Measurements from ENCODE around the gene NAXD. TPM values are rescaled to one million over a fixed set of nuclear protein-coding genes. Genes with fewer than 3 reads are reported as not detected.
"Not testable (repeated sequence)": the region's sequence is repeated elsewhere in the genome, so short reads cannot be mapped to it uniquely, and the experiment has no call there.

Gene NAXD
- total RNA-seq, 6 donors from 2014 or later = 19.6 to 38.8 (median 29.4) TPM

- 96 to 97% methylated on average over 6 to 11 of the region's 11 CpGs for WGBS, 2 donors
- no peak for DNase-seq
- TF ChIP-seq EP300 (IDR thresholded peaks at IDR 0.05) (no peak), CTCF (IDR thresholded peaks at IDR 0.05) (no peak), POLR2A (IDR thresholded peaks at IDR 0.05) (no peak), POLR2AphosphoS5 (IDR thresholded peaks at IDR 0.05) (no peak)
- H3K27ac ChIP-seq = peak overlapping the region in 3 of 4 donors; percentile 68 to 74 (median 71)
- no peaks in the 10 kb centered on the region for H3K9me3 ChIP-seq
- peaks cover 0 to 4% (median 0%) of the 10 kb centered on the region in 4 donors for H3K4me1 ChIP-seq
- H3K36me3 ChIP-seq = peaks cover 10 to 86% (median 52%) of the 10 kb centered on the region in 4 donors
- no peak overlapping the region for H3K4me3 ChIP-seq
- no peaks in the 10 kb centered on the region for H3K27me3 ChIP-seq
- ATAC-seq (ENCODE audit: low FRiP score in 2 of 2) = peak in 1 of 2 donors; percentile 53
Observed at GRCh38 chr13:110664673-110665072, 49.3 kb downstream of the NAXD start.

DNA sequence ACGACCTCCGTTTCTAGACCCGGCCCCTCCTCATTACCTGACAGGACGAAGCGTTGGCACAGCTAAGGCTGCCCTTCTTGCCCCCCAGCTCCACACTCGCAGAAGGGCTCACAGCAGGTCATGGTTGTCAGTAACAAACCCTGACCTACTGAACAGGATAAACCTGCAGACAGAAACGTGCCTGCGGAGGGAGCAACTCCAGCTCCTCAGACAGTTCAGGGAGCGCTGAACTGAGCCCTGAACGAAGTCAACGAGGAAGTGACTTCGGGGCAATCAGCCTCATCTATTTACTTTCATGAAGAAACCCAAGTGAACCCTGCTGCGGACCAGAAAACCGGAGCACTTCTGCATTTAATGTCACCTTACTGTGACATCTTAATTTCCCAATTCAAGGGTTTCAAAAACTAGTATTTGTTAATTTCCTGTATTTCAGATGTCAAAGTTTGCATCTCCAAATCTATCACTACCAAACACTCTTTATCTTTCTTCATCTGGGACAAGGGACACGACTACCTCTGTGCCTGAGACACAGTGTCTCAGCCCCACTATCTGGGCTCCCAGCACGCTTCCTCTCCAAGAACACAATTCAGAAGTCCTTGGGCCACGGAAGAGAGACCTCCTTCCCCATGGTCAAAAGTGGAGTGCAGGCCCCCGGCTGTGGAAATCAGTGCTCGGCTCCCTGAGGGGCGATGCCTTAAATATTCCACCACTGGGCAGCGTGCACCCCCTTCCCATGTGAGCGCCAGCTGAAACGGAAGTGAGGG is 50.3 kb downstream of the NAXD start:
- 72 to 75% methylated on average over 18 to 23 of the region's 23 CpGs for WGBS, 2 donors
- Histone ChIP-seq H3K9me3 (no peaks in the 10 kb centered on the region), H3K27me3 (no peaks in the 10 kb centered on the region), H3K4me1 (peaks cover 0 to 4% (median 0%) of the 10 kb centered on the region in 4 donors), H3K4me3 (no peak overlapping the region), H3K36me3 (peaks cover 15 to 86% (median 59%) of the 10 kb centered on the region in 4 donors), H3K27ac (peak overlapping the region; percentile 50 to 76 (median 71))
- DNase-seq = peak in 1 of 2 donors; percentile 68
- ATAC-seq (ENCODE audit: low FRiP score in 2 of 2) = peak; percentile 73 to 78
- TF ChIP-seq CTCF (IDR thresholded peaks at IDR 0.05) (no peak), POLR2A (IDR thresholded peaks at IDR 0.05) (no peak), POLR2AphosphoS5 (IDR thresholded peaks at IDR 0.05) (no peak), EP300 (IDR thresholded peaks at IDR 0.05) (no peak)

DNA sequence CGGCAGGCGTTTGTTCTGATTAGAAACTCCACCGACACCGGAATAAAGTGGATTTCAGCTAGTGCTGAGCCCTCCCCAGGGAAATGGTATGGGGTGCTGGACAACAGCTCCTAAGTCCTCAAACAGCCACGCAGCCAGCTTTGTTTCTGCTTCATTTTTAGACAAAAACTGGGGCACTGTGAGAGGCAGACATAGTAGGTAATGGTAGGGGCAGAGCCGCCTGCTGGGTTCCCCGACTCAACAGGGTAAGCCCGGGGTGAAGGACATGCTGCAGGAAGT is 50.8 kb downstream of the NAXD start:
- Histone ChIP-seq H3K36me3 (peaks cover 15 to 83% (median 57%) of the 10 kb centered on the region in 4 donors), H3K27ac (peak overlapping the region; percentile 50 to 76 (median 71)), H3K4me1 (peaks cover 0 to 4% (median 0%) of the 10 kb centered on the region in 4 donors), H3K9me3 (no peaks in the 10 kb centered on the region), H3K27me3 (no peaks in the 10 kb centered on the region), H3K4me3 (no peak overlapping the region)
- WGBS, 2 donors = 69% methylated on average over 8 of the region's 8 CpGs; no CpG with 5 or more reads in 1 of the 2 donors
- DNase-seq (no peak), ATAC-seq (ENCODE audit: low FRiP score in 2 of 2) (peak; percentile 37 to 38)
- TF ChIP-seq CTCF (IDR thresholded peaks at IDR 0.05) = no peak
- TF ChIP-seq EP300 (IDR thresholded peaks at IDR 0.05) = no peak
- no peak for TF ChIP-seq POLR2A (IDR thresholded peaks at IDR 0.05)
- TF ChIP-seq POLR2AphosphoS5 (IDR thresholded peaks at IDR 0.05) = no peak

- no peak for TF ChIP-seq EP300 (IDR thresholded peaks at IDR 0.05)
- no peak for TF ChIP-seq CTCF (IDR thresholded peaks at IDR 0.05)
- no peak for TF ChIP-seq POLR2A (IDR thresholded peaks at IDR 0.05)
- TF ChIP-seq POLR2AphosphoS5 (IDR thresholded peaks at IDR 0.05) = no peak
- H3K4me1 ChIP-seq = no peaks in the 10 kb centered on the region
- no peaks in the 10 kb centered on the region for H3K27me3 ChIP-seq
- H3K27ac ChIP-seq = no peak overlapping the region
- peaks cover 12 to 56% (median 33%) of the 10 kb centered on the region in 4 donors for H3K36me3 ChIP-seq
- DNase-seq = no peak
- no peak for ATAC-seq (ENCODE audit: low FRiP score in 2 of 2)
- no peaks in the 10 kb centered on the region for H3K9me3 ChIP-seq
- WGBS, 2 donors = 85 to 89% methylated on average over 9 of the region's 9 CpGs
- H3K4me3 ChIP-seq = no peak overlapping the region
Observed at GRCh38 chr13:110669036-110669435, 53.7 kb downstream of the NAXD start.

GRCh38 chr13:110669814-110670213 is 54.5 kb downstream of the NAXD start:
- DNase-seq = peak in 1 of 2 donors; percentile 45
- 58 to 94% methylated on average over 2 to 10 of the region's 11 CpGs for WGBS, 2 donors
- not testable (repeated sequence) for H3K4me3 ChIP-seq; H3K4me1 ChIP-seq; H3K27ac ChIP-seq; H3K9me3 ChIP-seq; H3K27me3 ChIP-seq; ATAC-seq (ENCODE audit: low FRiP score in 2 of 2)
- peaks cover 12 to 48% (median 32%) of the 10 kb centered on the region in 4 donors for H3K36me3 ChIP-seq

Data from upper lobe of left lung (tissue), 6 donors.